Tongue (tissue), 2 donors: ENCODE results near the gene OR2AG2. TPM values are rescaled to one million over a fixed set of nuclear protein-coding genes. Genes with fewer than 3 reads are reported as not detected.
"Not testable (repeated sequence)": the region's sequence is repeated elsewhere in the genome, so short reads cannot be mapped to it uniquely, and the experiment has no call there.

ENCODE experiments used
- DNase-seq: peaks from one replicate; pipeline ENCODE4 v3.0.0-alpha.2; 2015
- total RNA-seq: library from RNA; depleted of rRNA; stranded (reverse); fragments of >200 nt; gene quantifications from one replicate; pipeline ENCODE4 v1.2.3, GENCODE V29; 2014

The OR2AG2 gene, protein sequence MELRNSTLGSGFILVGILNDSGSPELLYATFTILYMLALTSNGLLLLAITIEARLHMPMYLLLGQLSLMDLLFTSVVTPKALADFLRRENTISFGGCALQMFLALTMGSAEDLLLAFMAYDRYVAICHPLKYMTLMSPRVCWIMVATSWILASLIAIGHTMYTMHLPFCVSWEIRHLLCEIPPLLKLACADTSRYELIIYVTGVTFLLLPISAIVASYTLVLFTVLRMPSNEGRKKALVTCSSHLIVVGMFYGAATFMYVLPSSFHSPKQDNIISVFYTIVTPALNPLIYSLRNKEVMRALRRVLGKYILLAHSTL
- not detected for total RNA-seq

DNA sequence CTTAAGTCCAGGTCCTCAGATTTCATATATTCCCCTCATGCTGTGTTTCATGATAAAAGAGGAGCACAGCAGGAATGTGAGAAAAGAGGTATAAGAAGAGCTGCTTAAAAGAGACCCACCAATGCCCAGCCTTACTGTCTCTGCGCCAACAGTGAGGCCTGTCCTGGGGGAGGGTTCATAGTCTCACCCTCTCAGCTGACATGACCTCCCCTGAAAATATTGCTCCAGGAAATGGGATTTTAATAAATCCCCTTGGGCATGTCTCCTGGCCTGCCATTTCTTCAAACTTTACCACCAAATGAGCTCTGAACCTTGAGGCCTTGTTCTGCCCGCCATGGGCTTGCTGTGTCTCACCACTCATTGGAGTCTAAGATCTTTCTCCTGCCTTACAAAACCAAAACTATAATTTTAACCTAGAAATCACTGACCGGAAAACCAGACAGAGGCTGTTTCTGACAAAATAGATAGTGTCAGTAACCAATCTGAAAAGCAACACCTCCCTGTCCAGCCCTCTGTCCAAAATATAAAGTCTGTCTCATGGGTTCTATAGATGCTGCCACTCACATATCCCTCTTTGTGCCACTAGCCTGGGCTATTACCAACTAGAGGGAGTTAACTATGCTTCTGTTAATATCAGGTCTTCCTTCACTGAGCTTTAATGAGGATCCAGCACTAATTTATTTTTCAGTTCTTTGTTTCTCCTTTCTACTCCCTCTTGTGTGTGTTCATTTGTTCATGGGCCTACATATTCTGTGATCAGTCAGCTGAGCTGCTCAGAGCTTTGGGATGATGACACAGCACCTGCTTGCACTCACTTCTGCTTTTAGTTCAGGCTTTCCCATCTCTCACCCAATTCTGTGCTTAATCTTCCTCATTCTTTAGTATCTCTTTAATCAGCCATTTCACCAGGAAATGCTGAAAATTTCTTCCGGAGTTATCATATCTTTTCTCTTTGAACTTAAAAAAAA, at the start of gene OR2AG2:
OR2AG2 (minus strand) TSS at position 51 of the 968 bp plus-strand sequence. CDS start 3,019 bp downstream, outside the sequence.
- no peak for DNase-seq

DNA sequence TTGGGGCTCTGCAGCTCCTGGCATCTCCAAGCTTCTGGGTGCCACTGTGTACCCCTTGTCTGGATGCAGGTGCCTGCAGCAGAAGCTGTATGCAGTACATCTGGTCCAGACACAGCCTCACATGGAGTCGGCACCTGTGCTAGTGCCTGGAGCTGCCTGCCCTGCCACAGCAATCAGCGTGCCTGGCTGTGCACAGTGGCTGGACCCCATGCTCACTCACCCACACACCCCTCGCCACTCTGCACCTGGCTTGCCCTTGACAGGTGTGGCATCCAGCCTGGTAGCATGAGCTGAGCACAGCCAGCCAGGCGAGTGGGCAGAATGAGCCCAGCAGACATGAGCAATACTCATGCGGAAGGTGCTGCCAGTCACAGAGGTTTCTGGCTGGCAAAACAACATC, 47.2 kb upstream of the OR2AG2 start:
- DNase-seq = no peak

DNA sequence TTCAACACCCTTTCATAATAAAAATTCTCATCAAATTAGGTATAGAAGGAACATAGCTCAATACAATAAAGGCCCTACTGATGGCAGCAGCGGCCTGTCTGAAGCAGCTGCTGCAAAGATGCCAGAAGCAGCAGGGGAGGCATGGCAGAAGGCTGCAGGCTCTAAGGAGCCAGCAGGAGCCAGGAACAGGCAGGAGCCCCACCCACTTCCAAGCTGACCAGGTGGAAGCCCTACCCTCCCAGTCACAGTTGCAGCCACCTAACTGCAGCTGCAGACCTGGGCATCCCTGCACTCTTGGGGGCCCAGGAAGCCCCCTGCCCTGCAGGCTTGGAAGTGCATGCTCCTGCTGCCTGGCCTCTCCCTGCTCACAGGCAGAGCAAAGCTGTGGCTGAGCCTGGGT, 45.9 kb upstream of the OR2AG2 start:
- no peak for DNase-seq

DNA sequence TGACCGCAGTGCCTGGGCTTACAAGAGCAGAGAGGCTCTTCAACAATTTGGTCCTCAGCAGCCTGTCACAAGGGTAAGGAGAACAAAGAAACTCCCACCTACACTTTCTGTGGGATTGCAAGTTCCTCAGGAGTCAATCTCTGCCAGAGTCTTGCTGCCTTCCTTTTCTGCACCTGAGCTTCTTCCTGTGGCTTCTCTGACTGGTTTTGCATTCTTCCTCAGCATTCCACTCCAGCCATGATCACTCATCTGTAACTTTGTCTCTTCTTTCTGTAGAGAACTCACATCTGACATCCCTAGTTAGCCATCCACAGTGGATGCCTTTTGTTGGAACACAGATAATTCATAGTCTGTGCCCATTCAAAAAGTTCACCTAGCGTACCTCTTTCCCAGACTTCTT, 41.9 kb upstream of the OR2AG2 start:
- no peak for DNase-seq

DNA sequence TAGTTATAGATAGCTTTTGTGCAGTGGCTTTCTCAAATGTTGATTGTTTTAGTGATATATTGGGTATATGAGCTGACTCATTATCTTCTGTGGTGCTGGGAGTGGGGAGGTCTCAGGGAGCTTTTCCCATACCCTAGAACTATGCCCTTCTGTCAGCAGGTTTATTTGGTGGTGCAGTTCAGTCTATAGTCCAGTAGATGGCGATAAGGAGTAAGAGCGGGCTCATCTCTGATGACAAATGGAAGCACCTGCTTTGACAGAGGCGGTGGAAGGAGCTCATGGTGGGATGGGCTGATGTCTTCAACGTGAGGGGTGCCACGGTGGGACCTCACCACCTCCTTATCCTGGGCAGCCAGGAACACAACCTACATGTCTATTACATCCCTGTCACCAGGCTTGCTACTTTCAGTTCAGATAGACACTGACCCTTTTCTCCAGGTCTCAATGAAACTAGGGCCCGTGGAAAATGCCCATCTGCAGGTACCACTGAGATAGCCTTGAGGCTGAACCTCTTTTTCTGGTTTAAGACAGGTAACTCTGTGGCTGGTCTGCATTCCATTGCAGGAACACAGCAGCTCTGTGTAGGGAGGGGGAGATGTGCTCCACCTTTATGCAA, 40.7 kb upstream of the OR2AG2 start:
- peak; percentile 56 for DNase-seq

DNA sequence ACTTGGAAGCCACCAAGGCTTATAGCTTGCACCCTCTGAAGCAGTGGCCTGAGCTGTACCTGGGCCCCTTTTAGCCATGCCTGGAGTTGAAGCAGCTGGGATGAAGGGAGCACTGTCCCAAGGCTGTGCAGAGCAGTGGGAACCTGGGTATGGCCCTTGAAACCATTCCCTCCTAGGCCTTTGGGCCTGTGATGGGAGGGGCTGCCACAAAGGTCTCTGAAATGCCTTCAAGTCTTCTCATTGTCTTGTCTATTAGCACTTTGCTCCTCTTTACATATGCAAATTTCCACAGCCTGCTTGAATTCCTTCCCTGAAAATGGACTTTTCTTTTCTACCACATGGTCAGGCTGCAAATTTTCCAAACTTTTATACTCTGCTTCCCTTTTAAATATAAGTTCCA, 29.3 kb upstream of the OR2AG2 start:
- DNase-seq = not testable (repeated sequence)

DNA sequence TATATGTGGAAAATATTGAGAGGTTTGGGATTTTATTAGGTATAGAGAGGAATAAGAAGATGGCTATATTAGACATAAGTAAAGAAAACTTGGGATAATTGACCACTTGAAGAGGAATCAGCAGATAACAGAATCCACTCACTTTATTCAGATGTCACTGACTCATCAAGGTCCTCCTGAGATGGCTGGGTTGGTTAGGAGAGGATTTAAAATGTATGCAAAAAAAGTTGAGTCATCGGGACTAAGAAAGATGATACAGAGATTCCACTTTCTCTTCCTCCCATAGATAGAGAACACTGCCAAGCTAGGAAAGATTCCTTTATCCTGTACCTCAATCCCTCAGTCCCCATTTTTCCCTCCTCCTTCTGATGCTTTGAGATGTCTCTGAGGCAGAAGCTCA, 27.6 kb upstream of the OR2AG2 start, which contains the start of gene OR6A2:
OR6A2 (minus strand) TSS at position 288 of the 400 bp plus-strand sequence. CDS start 3,981 bp downstream, outside the sequence.
- no peak for DNase-seq

DNA sequence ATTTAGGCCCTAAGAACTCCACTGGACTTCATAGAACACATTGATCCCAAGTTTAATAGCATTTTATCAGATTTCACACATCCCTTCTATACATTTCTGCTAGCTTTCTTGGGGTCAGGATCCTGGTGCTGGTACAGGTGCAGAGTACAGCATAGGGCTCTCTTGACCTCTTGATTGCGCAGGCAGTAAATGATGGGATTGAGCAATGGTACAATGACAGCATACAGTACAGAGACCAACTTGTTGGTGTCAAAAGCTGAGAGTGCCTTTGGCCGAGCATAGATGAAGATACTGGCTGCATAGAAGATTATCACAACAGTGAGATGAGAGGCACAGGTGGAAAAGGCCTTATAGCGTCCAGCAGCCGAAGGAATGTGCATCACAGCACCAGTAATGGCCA, 22.9 kb upstream of the OR2AG2 start:
- no peak for DNase-seq

DNA sequence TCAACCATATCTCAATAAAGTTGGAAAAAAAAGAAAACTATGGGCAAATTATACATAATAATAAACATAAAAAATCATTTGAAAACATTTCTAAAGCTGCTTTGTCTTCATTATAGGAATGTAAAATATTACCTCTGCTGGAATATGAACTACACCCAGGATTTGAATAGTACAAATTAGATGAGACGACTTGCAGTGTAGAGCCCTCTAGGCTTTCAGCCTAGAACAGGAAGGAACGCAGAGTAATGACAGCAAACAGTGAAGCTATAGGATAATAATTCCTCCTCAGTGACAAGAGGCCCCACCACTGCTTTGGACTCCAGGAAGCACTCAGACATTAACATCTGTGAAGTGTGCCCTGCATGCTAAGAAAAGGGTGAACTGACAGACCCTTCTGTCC, 18.8 kb upstream of the OR2AG2 start:
- no peak for DNase-seq

DNA sequence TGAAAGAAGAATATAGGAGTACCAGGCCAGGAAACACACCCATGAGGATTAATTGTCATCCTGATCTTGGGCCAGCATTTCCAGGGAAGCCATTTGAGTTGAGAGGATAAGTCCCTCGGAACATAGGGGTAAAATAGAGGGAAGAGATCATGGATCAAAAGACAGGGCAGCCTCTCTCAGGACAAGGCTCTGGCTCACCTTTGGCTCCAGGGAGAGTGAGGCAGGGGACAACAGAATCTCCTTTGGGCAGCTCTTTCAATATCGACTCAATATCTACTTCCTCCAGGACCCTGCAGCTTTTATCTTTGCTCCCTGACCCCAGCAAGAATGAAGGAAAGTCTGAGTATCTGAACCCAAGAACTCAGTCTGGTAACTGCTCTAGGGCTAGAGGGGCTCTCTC, 10.9 kb upstream of the OR2AG2 start, which contains the start of gene OR2AG1:
OR2AG1 (plus strand) TSS at position 301 of the 400 bp plus-strand sequence. CDS start 2,018 bp downstream, outside the sequence.
- no peak for DNase-seq

DNA sequence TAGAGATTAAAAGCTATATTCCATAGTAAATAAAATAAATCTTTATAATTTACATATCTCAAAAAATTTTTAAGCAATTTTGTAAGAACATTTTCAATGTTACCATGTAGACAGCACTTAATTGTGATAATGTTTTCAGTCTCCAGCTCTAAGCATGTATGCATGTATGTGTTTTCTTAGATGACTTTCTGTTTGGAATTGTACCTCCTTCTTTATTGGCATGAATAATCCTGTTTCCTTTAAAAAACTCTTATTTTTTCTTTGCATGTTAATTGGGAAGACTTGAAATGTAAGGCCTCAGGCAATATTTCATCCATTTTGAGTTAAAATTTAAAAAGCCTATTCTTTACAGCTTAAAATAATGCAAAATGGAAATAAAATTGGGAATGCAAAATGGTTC, 9.1 kb upstream of the OR2AG2 start:
- no peak for DNase-seq

DNA sequence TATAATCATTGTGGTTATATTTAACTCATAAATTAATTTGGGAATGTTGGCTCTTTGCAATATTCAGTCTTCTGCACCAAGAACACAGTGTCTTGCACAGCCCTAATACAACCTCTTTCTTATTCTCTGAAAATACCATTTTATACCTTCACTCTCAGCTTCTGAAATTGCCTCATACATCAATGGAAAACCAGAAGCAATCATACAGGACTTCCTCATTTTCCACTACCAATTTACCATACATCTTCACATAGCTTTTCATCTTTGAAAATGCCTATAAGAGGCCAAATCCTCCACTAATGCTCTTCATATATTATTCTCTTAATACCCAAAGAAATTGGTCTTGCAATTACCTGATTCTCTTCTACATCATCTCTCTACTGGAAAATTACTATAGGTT, 6.7 kb upstream of the OR2AG2 start:
- no peak for DNase-seq

DNA sequence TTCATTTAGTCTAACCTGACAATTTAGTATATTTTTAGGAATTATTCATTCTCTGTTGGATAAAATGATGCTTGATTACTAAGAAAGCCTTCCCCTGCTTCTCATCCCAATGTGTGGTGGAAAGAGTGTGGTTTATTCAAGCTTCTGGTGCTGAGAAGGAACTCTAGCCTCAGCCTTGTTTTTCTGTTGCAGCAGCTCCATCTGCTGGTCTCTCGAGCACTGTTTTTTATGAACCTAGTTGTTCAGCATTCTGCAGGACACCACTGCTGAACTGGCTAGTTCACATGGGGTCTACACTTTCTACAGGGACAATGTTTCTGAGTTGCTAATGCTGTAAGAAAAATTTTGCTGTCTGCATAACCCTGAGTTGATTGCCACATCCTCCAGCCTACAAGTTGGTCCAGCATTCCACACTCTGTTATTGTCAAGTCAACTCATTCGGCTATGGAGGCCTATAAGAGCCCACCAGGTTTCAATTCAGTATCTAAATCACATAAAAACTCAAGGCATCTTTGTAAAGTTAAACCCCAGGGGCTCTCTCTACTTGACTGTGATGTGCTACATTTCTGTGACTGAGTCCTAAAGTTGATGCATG, 14.3 kb downstream of the OR2AG2 start:
- peak; percentile 78 for DNase-seq

DNA sequence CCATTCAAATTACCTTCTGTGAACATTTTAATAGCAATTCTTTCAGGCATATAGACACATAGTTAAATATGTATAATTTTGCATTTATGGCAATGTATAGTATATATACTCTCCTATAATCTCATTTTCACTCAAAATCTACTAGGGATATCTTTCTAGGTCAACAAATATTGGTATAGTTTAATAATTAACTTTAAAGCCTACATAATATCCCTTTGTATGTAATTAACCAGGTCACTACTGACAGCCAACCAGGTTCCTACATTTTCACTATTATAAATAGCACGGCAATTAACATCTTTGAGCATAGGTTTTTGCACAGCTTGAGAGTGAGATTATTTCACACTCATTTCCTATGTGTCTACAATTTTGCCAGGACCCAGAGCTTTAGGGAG, 15.8 kb downstream of the OR2AG2 start:
- no peak for DNase-seq

DNA sequence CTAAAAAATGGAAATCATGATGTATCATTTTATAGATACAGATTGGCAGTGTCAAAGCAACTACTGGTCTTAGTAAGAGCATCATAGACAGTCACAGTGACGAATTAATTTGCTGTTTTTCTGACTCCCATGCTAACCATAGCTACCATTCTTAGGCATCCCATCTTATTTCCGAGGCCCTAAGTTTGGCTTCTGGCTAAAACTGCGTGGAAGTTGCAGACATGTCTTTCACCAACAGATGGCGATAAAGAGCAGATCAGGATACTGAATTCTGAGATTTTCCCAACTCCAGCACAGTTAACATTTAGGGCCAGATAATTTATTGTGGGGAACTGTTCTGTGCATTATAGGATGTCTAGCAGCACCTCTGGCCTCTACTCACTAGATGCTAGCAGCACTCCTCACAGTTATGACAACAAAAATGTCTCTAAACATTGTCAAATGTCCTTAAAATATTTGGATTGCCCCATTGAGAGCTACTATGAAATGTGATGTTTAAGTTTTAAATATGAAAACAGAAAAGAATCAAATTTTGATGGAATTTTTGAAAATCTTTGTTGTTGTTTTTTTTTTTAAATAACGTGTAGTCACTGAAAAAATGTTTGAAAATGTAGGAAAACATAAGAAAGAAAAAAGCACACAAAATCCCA, 16.3 kb downstream of the OR2AG2 start:
- peak; percentile 65 for DNase-seq

DNA sequence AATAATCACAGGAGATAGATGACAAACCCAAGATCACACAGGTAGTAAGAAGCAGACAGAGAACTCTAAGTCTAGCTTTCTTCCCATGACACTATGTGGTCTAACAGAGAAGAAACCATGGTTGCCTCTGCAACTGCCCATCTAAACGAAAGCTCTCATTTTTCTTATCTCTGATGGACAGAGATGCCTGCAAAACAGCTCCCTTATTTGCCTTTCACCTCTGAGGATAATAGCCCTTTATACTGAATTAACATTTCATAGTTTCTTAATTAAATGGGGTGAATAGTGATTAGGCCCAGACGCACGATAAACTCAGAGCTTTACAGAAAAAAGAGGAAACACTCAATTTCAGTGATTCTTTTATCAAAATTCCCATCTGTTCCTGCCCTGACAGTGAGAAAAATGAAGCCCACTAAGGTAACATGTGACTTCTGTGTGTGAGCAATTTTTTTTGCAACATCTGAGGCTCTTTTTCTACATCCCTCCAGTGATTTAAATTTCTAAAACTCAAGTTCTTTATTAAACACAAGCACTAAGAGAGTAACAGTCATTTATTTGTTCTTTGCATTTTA, 24.6 kb downstream of the OR2AG2 start:
- no peak for DNase-seq

DNA sequence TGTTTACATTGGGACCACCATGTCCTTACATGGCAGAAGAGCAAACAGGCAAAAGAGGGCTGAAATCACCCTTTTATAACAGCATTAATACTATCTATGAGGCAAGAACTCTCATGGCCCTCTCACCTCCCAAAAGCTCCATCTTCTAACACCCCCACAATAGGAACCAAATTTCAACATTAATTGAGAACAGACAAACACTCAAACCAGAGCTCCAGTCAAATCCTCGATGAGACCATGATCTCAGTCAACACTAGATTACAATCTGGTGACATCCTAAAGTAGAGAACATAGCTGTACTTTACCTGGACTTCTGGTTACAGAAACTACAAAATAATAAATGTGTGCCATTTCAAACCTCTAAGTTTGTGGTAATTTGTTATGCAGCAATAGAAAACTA, 25.1 kb downstream of the OR2AG2 start:
- DNase-seq = no peak

DNA sequence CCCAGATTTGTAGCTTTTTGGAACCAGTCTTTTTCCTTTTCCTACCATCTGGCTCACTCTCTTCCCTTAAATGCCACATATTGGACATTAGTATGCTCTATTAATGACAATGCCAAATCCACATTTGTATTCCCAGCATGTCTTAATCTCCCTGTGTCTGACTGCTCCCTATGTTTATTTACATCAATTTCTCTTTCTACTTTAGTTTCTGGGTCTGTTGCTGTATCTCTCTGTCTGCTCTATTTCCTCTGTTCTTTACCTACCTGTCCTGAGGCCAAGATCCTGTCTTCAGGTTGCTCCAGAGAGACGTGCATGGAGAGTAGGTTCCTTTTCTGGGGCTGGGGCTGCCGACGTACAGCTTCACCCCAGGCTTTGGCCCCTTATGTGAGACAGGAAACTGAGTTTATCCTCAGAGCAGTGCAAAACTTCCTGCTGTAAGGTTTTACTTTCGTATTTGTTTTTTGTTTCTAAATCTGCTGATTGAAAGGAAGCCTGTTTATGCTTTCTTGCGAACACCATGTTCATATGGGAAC, 25.6 kb downstream of the OR2AG2 start:
- no peak for DNase-seq

DNA sequence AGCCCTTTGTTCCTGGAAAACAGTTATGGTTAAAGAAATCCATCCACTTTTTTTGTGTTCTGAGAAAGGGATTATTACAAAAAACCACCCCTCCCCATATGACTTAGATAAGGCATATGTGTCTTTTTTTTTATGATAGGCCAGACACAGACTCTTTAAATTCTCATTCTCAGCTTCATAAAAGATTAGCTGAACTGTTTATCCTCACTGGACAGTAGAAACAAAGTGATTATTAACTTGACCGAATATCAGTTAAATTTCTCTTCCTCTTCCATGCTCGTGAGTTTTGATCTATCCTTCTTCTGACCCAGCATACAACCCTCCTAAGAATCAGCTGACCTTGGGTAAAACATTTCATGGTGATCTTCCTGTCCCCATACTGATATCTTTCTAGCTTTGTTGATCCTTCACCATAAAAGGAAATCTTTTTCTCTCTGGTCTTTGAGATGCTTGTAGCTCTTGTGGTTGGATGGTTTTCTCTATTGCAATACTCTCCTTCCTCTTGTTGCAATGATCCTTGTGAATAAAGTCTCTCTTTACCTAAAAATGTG, 26.2 kb downstream of the OR2AG2 start:
- DNase-seq = no peak

DNA sequence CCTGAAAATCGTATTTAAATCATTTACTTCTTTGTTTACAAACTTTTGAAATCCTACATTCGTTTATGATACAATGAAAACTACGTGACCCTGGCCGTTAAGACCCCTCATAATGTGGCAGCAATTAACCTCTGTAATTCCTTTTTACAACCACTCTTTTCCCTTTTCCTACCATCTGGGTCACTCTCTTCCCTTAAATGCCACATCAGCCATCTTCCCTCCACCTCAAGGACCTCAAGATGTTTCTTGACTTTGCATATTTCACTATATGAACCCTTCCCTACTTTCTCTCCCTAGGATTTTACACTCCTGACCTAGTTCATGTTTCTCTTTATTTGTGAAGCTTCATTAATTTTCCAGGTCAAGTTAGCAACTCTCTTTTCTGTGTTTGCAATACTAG, 26.8 kb downstream of the OR2AG2 start:
- DNase-seq = no peak

DNA sequence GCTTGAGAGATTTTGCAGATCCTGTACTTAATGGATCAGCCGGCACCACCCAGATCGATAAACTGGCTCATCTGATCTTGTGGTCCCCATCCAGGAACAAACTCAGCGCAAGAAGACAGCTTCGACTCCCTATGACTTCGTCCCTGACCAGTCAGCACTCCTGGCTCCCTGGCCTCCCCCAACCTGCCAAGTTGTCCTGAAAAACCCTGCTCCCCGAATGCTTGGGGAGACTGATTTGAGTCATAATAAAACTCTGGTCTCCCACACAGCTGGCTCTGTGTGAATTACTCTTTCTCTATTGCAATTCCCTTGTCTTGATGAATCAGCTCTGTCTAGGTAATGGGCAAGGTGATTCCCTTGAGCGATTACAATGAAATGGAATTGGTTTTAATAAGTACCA, 29.5 kb downstream of the OR2AG2 start:
- DNase-seq = no peak
